HL-60 (cell line): Measurements from ENCODE around the gene DYNLT4.

Source experiments
- DNase-seq, 2 experiments: peaks; one replicate each; pipeline ENCODE4 v3.0.0-alpha.2; 2010 to 2020; ENCODE audit warnings: low read depth in 1 of 2, low spot score in 1 of 2
- H3K27ac ChIP-seq: fragments of 250-450 bp; sonication (Bioruptor Pico); replicated peaks from 2 replicates; pipeline ENCODE4 v1.5.1; 2020; ENCODE audit warnings: mild to moderate bottlenecking, moderate library complexity
- H3K27me3 ChIP-seq: fragments of 250-450 bp; sonication (Bioruptor Pico); 2 replicates; pipeline ENCODE4 v1.5.1; 2021; ENCODE audit warnings: mild to moderate bottlenecking, moderate library complexity; ENCODE audit not compliant: insufficient read depth, poor library complexity, severe bottlenecking
- H3K4me3 ChIP-seq: replicated peaks from 2 replicates; pipeline ENCODE4 v1.5.1; 2011; ENCODE audit warnings: mild to moderate bottlenecking, control low read depth, low read length; ENCODE audit not compliant: insufficient read depth
- GABPA ChIP-seq: IDR thresholded peaks from 2 replicates; pipeline ENCODE4 v1.6.1; 2012; ENCODE audit warnings: low read depth
- POLR2AphosphoS5 ChIP-seq: IDR thresholded peaks from 2 replicates; pipeline ENCODE4 v1.6.1; 2012; ENCODE audit warnings: low read depth
- SPI1 ChIP-seq: IDR thresholded peaks from 2 replicates; pipeline ENCODE4 v1.6.1; 2012; ENCODE audit warnings: low read depth, mild to moderate bottlenecking, borderline replicate concordance
- TF ChIP-seq, protein P1 (sequence below): IDR thresholded peaks from 2 replicates; pipeline ENCODE4 v1.6.1; 2012; ENCODE audit warnings: low read depth; ENCODE audit not compliant: insufficient replicate concordance
- TF ChIP-seq, protein P2 (sequence below): IDR thresholded peaks from one replicate; pipeline ENCODE4 v1.5.1; 2011; ENCODE audit warnings: low read length, control low read depth, inconsistent platforms; ENCODE audit not compliant: insufficient read depth

Gene DYNLT4

DNA sequence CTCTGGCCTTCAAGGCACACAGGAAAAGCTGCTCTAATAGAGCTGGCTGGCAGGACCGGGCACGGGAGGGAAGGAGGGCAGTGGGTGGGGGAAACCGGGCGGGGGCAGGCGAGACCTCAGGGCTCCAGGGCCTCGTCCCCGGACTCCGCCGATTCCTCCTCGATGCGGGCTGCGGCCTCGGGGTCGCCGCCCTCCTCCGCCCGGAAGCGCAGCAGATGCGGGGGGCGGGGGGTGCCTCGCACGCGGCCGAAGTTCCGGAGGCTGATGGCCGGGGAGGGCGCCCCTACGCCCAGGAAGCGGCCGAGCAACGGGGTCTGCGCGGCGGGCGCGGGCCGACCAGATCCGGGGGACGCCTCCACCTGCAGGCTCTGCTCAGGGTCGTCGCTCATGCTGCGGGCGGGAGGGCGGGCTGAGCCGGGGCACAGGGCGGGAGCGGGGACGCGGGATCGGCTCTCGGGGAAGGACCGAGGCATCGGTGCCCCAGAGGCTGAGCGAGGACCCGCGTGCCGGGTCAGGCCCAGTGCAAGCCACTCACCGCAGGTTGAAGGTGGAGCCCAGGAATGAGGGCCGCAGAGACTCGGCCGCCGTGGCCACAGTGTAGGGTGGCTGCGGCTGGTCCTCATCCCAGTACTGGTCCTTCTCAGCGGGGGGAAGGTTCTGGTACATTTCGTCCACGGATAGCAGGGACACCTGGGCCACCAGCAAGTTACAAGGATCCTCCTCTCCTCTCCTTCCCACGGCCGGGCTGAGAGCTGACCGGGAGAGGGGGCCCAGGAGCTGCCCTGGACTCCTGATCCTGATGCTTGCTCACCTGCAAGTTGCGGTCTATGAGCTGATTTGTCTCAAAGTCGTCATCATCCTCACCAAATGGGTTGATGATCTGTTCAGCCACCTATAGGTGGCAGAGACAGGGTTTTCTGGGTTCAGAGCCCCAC lies 22.8 kb downstream of the DYNLT4 start:
- no peak for DNase-seq
- H3K27ac ChIP-seq = no peak overlapping the region
- no peak for TF ChIP-seq GABPA
- no peak for TF ChIP-seq SPI1
- TF ChIP-seq, protein P1, sequence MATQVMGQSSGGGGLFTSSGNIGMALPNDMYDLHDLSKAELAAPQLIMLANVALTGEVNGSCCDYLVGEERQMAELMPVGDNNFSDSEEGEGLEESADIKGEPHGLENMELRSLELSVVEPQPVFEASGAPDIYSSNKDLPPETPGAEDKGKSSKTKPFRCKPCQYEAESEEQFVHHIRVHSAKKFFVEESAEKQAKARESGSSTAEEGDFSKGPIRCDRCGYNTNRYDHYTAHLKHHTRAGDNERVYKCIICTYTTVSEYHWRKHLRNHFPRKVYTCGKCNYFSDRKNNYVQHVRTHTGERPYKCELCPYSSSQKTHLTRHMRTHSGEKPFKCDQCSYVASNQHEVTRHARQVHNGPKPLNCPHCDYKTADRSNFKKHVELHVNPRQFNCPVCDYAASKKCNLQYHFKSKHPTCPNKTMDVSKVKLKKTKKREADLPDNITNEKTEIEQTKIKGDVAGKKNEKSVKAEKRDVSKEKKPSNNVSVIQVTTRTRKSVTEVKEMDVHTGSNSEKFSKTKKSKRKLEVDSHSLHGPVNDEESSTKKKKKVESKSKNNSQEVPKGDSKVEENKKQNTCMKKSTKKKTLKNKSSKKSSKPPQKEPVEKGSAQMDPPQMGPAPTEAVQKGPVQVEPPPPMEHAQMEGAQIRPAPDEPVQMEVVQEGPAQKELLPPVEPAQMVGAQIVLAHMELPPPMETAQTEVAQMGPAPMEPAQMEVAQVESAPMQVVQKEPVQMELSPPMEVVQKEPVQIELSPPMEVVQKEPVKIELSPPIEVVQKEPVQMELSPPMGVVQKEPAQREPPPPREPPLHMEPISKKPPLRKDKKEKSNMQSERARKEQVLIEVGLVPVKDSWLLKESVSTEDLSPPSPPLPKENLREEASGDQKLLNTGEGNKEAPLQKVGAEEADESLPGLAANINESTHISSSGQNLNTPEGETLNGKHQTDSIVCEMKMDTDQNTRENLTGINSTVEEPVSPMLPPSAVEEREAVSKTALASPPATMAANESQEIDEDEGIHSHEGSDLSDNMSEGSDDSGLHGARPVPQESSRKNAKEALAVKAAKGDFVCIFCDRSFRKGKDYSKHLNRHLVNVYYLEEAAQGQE = no peak
- TF ChIP-seq, protein P2, sequence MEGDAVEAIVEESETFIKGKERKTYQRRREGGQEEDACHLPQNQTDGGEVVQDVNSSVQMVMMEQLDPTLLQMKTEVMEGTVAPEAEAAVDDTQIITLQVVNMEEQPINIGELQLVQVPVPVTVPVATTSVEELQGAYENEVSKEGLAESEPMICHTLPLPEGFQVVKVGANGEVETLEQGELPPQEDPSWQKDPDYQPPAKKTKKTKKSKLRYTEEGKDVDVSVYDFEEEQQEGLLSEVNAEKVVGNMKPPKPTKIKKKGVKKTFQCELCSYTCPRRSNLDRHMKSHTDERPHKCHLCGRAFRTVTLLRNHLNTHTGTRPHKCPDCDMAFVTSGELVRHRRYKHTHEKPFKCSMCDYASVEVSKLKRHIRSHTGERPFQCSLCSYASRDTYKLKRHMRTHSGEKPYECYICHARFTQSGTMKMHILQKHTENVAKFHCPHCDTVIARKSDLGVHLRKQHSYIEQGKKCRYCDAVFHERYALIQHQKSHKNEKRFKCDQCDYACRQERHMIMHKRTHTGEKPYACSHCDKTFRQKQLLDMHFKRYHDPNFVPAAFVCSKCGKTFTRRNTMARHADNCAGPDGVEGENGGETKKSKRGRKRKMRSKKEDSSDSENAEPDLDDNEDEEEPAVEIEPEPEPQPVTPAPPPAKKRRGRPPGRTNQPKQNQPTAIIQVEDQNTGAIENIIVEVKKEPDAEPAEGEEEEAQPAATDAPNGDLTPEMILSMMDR = no peak
- no peak for TF ChIP-seq POLR2AphosphoS5
- no peaks in the 10 kb centered on the region for H3K27me3 ChIP-seq
- H3K4me3 ChIP-seq = no peak overlapping the region

DNA sequence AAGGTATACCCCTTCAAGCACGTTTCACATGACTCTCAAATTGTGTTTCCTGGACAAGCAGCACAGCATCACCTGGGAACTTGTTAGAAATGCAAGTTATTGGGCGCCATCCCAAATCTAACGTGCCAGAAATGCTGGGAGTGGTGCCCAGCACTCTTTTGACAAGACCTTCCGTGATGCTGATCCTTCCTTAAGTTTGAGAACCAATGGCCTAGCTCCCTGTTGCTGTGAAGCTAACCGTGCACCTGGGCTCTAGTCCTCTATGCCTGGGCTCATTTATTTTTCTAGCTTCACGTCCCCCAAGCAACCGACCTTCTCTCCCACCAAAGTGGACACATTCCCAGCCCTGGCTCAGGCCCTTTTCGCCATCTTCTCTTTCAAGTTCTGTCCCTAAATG lies 23.5 kb downstream of the DYNLT4 start:
- DNase-seq = no peak
- Histone ChIP-seq H3K27me3 (no peaks in the 10 kb centered on the region), H3K27ac (no peak overlapping the region), H3K4me3 (no peak overlapping the region)
- TF ChIP-seq SPI1 = no peak
- no peak for TF ChIP-seq POLR2AphosphoS5
- TF ChIP-seq, protein P2 = no peak
- TF ChIP-seq, protein P1 = no peak
- no peak for TF ChIP-seq GABPA

DNA sequence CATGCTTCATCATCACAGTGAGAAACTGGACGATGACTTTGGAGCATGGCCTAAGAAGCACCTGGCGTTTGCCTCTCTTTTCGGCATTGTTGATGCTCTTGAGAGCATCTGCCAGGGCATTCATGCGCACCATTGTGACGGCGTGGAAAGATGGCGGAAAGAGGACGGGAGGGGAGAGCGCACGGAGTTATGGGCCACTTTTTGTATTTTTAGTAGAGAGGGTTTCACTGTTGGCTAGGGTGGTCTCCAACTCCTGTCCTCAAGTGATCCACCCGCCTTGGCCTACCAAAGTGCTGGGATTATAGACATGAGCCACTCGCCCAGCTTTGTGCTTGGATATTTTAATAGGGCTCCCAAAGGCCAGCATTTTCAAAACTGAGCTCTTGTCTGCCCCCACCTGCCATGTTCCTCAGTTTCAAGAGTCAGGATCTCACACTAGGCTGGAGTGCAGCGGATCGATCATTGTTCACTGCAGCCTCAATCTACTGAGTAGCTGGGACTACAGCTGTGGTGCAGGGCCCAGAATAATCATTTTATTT lies 26.5 kb downstream of the DYNLT4 start:
- H3K27me3 ChIP-seq = no peaks in the 10 kb centered on the region
- no peak overlapping the region for H3K4me3 ChIP-seq
- TF ChIP-seq POLR2AphosphoS5 (peak; percentile 70; the same call in 1 of the 2 replicates), GABPA (no peak)
- DNase-seq = no peak
- no peak overlapping the region for H3K27ac ChIP-seq

DNA sequence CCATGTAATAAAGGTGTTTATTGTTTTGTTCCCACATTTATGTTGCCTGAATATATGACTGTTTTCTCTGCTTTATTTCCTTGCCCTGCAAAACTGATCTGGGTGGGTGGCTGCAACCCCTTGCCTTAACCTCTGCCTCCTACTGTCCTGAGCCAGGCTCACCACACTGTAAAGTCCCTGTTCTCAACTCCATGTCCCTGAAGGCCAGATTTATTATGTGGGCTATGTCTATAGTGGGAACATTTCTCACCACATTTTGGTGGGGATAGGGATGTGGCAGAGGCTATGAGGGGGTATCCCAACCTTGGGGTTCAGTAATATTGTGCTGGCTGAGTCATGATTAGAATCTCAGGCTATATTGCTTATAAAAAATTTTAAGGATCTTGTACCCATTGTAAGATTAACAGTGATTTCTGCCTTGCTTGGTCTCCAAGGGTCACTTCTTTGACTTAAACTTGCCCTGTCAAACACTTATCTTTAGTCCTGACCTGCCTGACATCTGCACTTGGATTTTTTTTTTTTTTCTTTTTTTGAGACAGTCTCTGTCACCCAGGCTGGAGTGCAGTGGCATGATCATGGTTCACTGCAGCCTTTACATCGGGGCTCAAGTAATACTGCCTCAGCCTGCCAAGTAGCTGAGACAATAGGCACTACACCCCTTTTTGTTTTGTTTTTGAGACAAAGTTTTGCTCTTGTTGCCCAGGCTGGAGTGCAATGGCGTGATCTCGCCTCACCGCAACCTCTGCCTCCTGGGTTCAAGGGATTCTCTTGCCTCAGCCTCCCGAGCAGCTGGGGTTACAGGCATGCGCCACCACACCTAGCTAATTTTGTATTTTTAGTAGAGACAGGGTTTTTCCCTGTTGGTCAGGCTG lies 28.2 kb downstream of the DYNLT4 start:
- Histone ChIP-seq H3K4me3 (no peak overlapping the region), H3K27me3 (no peaks in the 10 kb centered on the region), H3K27ac (no peak overlapping the region)
- TF ChIP-seq, protein P1 = no peak
- TF ChIP-seq POLR2AphosphoS5 = 0 out of 2 replicates have a peak, but pooled peaks have one; percentile 6
- DNase-seq = no peak
